ENCODE measurements around the gene SPDEF.

The SPDEF gene

DNA sequence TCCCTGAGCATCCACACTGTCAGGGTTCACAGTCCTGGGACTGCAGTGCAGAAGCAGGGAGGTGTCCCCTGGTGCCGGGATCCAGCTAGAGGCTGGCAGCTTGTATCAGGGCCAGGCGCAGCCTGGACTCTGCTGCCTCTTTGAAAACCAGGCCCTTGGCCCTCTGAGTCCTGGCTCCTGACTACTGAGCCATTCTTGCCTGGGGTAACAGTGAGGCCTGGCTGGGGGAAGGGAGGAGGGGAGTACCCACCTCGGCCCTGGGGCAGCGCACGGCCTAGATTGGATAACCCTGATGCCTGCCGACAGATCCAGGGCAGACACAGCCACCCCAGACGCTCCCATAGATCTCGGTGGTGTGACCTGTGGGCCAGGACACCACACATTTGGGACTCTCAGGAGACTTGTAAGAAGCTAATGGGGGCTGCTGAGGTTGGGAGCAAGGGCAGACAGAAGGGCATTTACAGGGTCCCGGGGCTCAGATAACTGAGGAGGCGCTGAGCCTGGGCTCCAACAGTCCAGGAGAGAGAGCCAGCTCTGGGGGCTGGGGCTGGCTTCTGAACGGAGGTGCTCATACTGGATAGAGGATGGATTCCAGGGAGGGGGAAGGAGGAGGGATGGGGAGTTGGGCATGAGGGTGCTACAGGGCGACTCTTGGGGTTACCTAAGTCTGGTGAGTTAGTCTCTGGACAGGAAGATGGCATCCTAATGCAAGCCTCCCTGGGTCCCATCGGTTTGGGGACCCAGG is 30.5 kb downstream of the SPDEF start:
- no peak for DNase-seq

DNA sequence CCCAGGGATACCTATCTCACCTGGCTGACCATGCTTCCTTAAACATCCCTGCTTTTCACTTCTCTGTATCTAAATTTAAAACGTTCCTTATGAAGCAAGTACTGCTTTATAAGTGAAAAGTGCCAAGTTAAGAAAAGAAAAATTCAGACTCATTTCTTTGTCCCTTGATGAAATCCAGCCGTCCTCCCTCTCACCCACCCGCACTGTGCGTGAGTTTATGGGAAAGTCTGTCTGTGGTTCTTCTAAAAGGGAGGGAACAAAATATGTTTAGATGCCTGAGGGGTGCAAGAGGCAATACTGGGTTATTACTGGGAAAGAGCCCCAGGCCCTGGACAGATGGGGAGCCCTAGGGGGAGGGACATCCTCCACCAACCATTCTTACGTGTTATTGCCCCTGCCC is 31.2 kb downstream of the SPDEF start:
- no peak for DNase-seq

- no peak for DNase-seq
Measured at GRCh38 chr6:34524499-34524898, 31.6 kb downstream of the SPDEF start.

GRCh38 chr6:34523441-34524206 is 32.5 kb downstream of the SPDEF start:
- no peak for DNase-seq

DNA sequence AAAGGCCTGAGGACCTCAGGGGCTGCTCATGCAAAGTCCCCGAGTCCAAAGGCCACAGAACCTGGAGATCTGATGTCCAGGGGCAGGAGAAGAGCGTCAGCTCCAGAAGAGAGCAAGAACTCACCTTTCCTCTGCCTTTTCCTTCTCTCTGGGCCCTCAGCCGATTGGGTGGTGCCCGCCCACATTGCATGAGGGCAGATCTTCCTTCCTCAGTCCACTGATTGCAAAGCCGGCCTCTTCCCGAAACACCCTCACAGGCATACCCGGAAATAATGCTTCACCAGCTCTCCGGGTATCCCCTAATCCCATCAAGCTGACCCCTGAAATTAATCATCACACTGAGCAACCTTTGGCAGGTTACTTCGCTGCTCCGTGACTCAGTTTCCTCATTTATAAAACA is 33.4 kb downstream of the SPDEF start:
- DNase-seq = no peak

DNA sequence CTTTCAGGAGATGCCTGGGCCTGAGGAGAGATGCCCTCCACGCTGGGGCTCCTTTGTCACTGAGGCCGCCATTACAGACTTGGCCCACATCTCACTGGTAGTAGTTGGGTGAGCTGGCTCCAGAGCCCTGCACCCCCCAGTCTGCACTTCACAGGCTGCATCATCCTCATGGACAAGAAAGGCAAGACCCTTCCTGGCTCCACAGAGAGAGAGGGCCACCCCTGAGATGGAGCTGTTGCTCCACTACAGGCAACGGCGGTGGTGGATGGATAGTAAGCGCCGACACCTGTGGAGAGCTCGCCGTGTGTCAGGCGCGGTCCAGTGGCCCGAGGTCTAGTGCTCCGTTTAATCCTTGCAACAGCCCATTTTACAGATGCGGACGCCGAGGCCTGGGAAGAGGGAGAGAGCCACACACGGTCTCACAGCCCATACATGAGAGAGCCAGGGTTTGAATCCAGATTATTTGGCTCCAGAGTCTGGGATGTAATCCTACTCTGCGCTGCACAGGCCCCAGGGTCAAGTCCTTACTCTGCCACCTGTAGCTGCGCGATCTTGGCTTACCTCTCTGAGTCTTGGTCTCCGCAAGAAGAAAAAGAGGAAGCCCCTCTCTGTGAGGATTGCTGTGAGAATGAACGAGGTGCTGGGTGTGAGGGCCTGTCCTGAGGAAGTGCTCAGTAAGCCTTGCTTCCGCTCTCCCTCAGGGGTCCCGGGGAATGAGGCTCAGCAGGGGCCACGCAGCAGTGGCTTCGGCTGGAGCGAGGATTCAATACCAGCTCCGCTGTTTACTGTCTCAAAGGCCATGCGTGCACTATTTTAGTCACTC is 34.5 kb downstream of the SPDEF start:
- DNase-seq = no peak

DNA sequence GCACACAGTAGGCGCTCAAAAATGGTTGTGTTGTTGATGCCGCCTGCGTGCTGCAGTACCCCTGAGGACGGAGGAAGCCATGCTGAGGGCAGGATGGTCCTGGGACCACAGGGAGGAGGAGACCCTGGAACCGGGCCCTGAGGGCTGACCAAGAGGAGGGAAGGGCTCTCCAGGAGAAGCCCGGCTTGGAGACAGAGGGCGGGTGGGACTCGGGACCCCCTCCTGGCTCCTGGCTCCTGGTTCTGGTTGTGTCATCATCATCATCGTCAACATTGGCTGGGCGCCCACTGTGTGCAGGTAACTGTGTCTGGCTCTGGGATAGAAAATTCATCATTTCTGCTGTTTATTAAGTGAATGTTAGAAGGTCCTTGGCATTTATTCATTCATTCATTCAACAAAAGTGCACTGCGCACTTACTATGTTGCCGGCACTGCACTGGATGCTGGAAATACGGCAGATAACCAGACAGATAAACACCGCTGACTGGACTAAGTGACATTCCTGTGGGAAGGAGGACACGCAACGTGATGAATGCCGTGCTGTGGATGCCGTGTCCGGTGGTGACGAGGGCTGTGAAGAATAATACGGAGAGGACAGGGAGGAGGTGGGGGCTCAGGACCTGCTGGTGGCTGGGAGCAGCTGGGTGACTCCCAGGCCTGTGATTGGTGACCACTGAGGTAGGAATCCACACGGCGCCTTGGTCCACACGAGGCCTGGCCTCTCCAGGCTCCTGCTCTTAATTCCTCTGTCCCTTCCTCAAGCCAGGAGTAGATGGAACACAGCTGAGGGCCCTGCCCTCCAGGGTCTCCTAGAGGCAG is 35.3 kb downstream of the SPDEF start:
- DNase-seq = no peak

DNA sequence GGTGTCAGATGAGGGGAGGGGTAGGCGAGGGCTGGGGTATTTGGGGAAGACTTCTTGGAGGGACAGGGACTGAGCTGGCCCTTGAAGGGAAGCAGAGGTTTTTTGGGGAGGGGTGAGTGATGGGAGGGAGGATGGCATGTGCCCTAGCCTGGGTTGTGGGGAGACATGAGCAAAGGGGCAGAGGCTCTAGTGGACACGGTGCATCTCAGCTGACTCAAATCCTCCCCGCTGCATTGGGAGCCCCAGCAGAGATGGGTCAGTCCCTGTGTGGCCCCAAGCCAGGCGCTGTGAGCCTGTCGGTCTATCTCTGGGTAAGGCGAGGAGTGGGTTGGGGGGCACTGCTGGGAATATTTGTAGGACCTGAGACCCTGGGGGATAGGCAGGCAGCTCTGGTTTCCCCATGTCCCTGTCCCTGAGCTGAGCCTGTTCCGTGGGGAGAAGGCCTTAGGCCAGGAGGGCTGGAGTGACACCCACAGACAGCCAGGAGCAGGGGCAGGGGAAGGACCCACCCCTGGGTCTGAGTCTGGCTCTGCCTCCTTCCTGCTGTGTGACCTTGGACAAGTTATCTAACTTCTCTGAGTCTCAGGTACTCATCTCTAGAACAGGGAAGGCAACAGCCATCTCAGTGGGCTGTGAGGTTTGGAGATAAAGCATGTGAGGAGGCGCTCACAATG is 36.0 kb downstream of the SPDEF start:
- DNase-seq = no peak

DNA sequence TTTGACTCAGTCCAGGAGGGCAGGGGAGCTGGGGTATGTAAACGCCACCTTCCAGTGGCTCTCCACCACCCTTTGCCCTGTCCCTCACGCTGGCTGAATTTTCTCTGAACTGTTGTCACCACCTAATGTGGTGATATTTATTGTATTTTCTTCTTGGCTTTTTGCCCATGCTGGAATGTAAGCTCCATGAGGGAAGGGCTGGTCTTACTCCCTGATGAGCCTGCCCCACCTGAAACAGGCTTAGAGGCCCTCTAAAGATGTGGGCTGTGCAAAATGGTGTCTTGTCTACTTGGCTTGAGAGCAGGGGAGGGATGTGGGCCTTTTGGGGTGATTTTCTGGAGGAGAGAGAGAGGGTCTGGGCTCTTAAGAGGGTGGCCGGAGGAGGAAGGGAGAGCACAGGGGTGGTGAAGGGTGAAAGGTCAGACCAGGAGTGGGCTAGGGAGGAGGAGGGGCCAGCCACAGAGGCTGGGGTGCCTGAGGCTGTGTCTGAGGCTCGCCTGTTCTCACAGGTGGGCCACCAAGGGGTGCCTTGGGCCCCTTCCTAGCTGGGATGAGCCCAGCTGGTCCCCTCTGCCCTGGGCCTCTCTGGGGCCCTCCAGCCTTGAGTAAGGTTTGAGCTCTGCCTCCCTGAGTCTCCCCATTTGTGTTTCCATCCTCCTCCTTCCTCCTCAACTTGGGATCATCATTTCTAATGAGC is 37.3 kb downstream of the SPDEF start:
- DNase-seq = no peak

GRCh38 chr6:34517966-34518365 is 38.2 kb downstream of the SPDEF start:
- no peak for DNase-seq

- DNase-seq = no peak
Measured at GRCh38 chr6:34517461-34517881, 38.7 kb downstream of the SPDEF start.

DNA sequence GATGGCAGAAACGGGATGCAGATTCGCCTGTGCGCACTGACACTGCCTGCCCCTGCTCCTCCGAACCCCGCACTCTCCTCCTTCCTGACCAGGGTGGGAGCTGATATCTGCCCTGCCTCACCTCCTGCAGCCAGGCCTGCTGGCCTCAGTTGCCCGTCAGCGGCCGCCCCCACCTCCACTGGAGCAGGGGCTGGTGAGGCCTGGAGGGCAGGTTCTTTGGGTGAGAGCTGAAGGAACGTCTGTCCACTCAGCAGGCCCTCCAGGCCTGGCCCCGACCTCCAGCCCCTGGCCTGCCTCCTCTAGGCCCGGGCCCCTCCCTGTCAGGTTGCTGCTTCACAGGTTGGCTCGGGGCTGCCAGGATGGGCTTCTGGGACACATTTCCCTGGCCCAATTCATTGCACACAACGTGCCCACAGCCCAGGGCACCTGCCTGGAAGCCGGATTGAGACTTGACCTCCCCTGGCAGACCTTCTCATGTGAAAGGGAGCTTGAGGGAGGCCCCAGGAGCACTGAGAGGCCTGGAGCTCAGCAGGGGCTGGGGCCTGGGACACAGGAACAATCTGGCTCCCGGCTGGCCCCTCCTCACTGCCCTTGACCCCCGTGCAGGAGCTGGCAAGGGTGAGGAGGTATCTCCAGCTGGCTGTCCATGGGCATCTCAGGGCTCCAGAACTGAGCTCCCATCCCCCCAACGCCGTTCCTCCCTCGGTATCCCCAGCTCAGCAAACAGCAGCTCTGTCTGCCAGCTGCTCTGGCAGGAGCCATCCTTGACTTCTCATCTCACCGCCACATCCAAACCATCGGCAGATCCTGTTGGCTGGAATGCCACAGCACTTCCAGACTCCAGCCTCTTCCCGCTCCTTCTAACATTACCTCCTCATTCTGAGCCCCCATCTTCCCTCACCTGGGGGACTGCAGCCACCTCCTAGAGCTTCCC is 39.5 kb downstream of the SPDEF start:
- no peak for DNase-seq

DNA sequence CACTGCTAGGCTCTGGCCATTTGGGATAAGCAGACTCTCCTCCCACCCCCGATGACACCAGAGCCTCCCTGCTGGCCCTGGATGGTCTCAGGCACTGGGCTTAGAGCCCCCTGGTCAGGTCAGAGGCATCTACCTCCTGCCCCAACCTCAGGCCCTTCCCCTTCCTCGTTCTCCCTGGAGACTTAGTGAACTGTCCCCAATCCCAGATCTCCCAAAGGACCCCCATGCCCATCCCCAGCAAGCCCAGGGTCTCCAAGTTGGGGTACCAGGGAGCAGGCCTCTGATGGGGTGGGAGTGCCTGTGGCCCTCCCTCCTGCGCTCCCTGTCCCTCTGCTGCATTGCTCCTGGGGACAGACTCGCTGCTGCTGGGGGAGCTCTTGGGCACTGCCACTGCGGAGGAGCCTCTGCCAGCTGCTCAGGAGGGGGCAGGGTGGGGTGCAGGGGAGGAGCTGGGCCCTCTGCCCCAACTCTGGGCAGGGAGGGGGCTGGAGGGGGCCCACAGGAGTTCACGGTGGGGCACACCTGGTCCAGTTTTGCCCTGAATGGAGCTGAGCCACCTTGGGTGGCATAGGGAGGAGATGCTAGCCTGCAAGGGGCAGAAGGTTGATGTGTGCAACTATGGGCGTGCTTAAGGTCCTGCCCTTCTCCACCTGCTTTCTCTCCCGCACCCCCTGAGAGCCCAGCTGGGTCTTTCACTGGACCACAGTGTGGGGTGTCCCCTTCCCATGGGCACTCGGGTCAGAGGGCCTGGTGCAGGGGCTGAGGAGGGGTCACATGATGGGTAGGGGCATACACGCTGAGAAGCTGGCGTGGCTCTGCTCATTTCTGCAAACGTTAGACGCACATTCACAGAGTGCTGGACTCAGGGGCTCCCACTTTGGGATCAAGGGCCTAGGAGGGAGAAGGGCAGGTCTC is 40.4 kb downstream of the SPDEF start:
- DNase-seq = no peak

DNA sequence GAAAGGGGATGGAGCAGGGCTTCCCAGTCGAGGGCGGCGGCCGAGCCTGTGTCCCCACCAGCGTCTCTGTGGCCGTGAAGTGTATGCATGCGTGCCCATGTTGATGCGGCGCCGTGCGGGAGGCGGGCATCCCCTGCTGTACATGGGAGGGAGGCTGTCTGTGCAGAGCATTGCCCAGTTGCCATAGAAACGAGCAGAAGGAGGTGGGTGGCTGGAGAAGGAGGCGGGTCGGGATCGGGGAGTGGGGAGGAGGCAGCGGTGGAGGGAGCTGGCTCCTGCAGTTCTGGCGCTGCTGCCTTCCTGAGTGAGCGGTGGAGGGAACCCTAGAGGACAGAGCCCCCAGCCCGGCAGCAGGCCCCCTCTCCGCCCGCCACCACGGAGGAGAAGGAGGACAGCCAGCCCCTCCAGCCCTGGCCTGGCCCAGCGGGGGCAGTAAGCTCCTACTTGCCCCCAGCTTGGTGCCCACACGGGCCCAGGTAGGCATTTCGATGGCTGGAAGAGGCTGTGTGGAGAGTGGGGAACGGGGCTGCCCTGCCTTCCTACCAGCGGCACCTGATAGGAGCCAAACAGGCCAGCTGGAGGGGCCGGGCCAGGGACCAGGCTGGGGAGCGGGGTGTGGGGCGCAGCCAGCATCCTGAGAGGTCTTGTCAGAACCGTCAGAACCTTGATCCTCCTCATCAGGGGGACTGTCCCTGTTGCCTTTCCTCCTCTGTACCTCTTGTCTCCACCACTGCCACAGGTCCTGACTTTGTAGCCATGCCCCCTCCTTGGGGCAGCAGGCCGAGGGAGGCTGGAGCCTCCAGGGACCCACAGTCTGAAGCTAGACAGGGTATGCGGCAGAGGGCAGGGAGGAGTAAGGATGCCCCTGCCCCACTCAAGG is 41.3 kb downstream of the SPDEF start:
- DNase-seq = no peak

DNA sequence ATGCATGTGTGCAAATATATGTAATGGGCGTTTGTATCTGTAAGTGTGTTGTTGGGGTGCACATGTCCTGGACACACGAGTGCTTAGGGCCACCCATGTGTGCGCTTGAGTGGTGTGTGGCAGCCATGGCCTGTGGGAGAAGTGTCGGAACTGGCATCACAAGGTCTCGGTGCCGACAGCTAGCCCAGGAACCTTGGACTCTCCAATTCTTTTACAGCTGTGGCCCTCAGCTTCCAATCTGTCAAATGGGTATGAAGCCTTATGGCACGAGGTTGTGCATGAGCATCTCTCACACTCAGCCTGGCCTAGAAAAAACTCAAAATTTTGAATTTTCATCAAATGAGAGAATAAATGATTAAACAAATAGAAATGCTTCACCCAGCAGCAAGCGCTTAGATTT is 42.0 kb downstream of the SPDEF start:
- no peak for DNase-seq

DNA sequence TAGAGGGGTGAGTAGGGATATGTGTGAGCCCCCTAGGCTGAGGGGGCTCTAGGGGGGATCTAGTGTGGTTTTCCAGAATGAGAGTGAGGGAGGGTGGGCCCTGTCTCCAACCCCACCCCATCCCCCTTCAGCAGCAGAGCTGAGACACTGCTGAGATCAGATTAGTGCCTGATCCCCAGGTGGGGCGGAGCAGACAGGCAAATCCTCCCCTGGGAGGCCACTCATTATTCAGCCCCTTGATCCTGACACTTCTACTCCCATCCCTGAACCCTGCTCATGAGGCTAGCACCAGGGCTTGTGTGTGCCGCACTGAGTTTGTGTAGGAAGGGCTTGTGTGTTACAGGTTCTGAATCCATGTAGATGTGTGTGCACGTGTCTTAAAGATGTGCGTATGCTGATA is 42.5 kb downstream of the SPDEF start:
- no peak for DNase-seq

DNA sequence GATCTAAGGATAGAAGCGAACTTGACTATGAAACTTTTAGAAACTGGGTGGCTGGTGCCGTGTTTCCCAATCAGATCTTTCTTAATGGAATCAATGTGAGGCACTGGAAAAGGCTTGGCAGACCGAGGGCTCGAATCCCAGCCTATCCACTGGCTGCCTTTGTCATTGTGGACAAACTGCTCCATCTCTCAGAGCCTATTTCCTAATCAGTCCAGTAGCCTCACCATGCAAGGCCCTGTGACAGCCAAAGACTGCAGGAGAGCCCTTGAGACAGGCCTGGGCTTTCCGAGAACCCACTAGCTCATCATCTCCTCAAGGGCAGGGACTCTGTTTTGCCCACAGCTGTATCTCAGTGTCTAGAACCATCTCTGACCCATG is 43.4 kb downstream of the SPDEF start:
- no peak for DNase-seq

All from activated CD4-positive, alpha-beta T cell treated with anti-CD3 and anti-CD28 coated beads, Interleukin-2, amount 50 U/mL, for 16 hours (primary cell).